ENCODE results near the gene PMS1. TPM values are rescaled to one million over a fixed set of nuclear protein-coding genes. Genes with fewer than 3 reads are reported as not detected.

PMS1 gene
- total and polyA plus RNA-seq, 4 donors = 6.8 to 40.3 (median 18.4) TPM

DNA sequence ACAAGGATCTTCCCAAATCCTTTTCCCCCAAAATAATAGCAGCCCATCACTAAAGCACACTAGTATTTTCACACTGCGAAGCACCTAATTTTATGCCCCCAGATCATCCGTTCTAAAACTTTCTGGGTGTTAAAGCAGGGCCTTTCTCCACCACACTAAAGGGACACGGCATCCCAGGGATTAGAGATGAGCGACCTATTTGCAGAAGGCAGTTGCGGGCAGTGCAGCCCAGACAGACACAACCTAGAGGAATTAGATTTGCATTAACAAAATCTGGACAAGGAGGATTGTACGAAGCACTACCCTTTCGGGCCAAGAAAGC is 22.1 kb upstream of the PMS1 start:
- Histone ChIP-seq H3K27ac (ENCODE audit: low read depth in 1 of 2, low read length in 1 of 2) (peak overlapping the region; percentile 82 to 92), H3K36me3 (ENCODE audit: control insufficient read depth in 4 of 4, insufficient read depth in 4 of 4, low read length in 4 of 4) (peaks cover 2 to 14% (median 7%) of the 10 kb centered on the region in 4 donors), H3K4me1 (ENCODE audit: control insufficient read depth in 5 of 5, insufficient read depth in 5 of 5, low read length in 5 of 5) (peaks cover 0 to 13% (median 3%) of the 10 kb centered on the region in 5 donors), H3K4me3 (peak overlapping the region; percentile 74), H3K9ac (ENCODE audit: insufficient read depth in 1 of 2, low read length in 2 of 2) (peak overlapping the region; percentile 56 to 99), H3K9me3 (ENCODE audit: control insufficient read depth in 4 of 4, insufficient read depth in 3 of 4, low read length in 3 of 4) (no peaks in the 10 kb centered on the region), H3K27me3 (ENCODE audit: control insufficient read depth in 3 of 3, insufficient read depth in 3 of 3, low read length in 2 of 3) (no peaks in the 10 kb centered on the region)
- DNase-seq (no peak), ATAC-seq (ENCODE audit: insufficient read depth, low FRiP score) (no peak)
- WGBS, 2 donors = 0 to 1% methylated on average over 7 of the region's 7 CpGs
- TF ChIP-seq, protein P1, sequence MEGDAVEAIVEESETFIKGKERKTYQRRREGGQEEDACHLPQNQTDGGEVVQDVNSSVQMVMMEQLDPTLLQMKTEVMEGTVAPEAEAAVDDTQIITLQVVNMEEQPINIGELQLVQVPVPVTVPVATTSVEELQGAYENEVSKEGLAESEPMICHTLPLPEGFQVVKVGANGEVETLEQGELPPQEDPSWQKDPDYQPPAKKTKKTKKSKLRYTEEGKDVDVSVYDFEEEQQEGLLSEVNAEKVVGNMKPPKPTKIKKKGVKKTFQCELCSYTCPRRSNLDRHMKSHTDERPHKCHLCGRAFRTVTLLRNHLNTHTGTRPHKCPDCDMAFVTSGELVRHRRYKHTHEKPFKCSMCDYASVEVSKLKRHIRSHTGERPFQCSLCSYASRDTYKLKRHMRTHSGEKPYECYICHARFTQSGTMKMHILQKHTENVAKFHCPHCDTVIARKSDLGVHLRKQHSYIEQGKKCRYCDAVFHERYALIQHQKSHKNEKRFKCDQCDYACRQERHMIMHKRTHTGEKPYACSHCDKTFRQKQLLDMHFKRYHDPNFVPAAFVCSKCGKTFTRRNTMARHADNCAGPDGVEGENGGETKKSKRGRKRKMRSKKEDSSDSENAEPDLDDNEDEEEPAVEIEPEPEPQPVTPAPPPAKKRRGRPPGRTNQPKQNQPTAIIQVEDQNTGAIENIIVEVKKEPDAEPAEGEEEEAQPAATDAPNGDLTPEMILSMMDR (IDR thresholded peaks at IDR 0.05; ENCODE audit: control extremely low read depth, extremely low read depth) = no peak

DNA sequence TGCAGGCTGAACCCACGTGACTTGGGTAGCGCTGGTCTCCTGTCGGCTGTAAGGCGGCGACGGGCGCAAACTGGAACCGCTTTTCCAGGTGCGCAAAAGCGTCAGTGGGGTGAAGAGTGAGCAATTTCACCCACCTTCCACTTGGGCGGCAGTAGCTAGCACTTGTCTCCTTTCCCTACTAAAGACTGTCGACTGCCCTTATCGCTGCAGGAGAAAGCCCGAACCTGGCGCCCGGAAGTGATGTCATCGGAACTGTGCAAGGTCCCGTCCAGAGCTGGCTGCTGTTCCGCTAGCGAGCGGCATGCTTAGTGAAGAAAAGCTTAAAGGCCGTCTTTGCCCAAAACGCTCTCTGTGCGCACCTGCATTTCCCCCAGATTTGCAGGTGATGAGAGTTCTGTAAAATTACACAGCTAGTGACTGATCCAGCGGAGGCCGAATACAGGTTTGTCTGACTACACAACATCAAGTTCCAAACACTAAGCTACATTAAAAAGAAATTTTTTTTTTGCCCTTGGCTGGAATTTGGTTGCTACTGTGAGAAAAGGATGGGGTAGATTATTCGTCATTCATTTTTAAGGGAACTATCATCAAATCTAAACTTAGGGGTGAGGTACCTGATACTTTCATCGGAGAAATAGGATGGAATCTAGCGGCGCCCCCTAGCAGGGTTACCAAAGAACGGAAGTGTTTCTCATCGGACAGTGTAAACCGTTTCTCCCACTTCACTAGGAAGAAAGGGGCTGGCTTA is 21.5 kb upstream of the PMS1 start, which contains the start of gene OSGEPL1:
OSGEPL1 (minus strand) TSS at position 242 of the 748 bp plus-strand sequence. CDS start 1,152 bp downstream, outside the sequence.
- Histone ChIP-seq H3K4me1 (ENCODE audit: control insufficient read depth in 5 of 5, insufficient read depth in 5 of 5, low read length in 5 of 5) (peaks cover 0 to 13% (median 3%) of the 10 kb centered on the region in 5 donors), H3K9me3 (ENCODE audit: control insufficient read depth in 4 of 4, insufficient read depth in 3 of 4, low read length in 3 of 4) (no peaks in the 10 kb centered on the region), H3K27ac (ENCODE audit: low read depth in 1 of 2, low read length in 1 of 2) (peak within 1 kb of the TSS; percentile 82 to 92), H3K27me3 (ENCODE audit: control insufficient read depth in 3 of 3, insufficient read depth in 3 of 3, low read length in 2 of 3) (no peaks in the 10 kb centered on the region), H3K36me3 (ENCODE audit: control insufficient read depth in 4 of 4, insufficient read depth in 4 of 4, low read length in 4 of 4) (peaks cover 2 to 14% (median 7%) of the 10 kb centered on the region in 4 donors), H3K4me3 (peak within 1 kb of the TSS; percentile 74), H3K9ac (ENCODE audit: insufficient read depth in 1 of 2, low read length in 2 of 2) (peak within 1 kb of the TSS; percentile 56 to 99)
- DNase-seq (peak; percentile 94 to 97 (median 96)), ATAC-seq (ENCODE audit: insufficient read depth, low FRiP score) (peak; percentile 95)
- TF ChIP-seq, protein P1 (IDR thresholded peaks at IDR 0.05; ENCODE audit: control extremely low read depth, extremely low read depth) = peak; percentile 24
- 0 to 1% methylated on average over 33 of the region's 33 CpGs for WGBS, 2 donors

DNA sequence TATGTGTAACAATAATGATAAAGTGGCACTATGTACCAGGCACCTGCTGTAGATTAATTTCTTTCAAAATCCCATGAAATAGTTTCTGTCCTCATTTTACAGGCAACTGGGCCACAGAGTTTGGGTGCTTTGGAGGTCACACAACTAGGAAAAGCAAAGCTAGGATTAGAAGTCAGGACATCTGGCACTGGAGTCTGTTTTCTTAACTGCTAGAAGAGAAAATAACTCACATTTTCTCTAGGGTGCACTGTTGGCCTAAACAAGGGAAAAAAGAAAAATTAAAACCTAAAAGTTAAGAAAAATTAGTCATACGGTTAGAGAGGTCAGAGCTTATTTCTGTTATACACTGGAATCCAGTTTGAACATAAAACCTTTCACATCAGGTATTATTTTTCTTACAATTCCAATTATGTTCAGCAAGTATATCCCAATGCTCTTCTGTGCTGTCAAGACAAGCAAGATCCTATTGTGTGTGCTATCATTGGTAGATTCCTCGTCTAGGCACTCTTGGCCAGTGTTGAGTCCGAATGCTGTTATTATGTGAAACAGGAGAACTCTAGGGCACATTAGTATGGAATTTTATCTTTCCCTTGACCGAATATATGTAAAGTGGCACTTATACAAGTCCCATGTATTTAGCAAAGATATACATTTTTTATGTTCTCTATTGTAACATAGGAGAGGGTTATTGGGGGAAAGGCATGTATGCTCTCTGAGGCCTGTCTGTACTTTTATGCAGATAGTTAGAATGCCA is 20.2 kb upstream of the PMS1 start:
- H3K9me3 ChIP-seq (ENCODE audit: control insufficient read depth in 4 of 4, insufficient read depth in 3 of 4, low read length in 3 of 4) = no peaks in the 10 kb centered on the region
- no peaks in the 10 kb centered on the region for H3K27me3 ChIP-seq (ENCODE audit: control insufficient read depth in 3 of 3, insufficient read depth in 3 of 3, low read length in 2 of 3)
- no peak overlapping the region for H3K4me3 ChIP-seq
- WGBS, 2 donors = 79 to 87% methylated on average over 4 of the region's 4 CpGs
- ATAC-seq (ENCODE audit: insufficient read depth, low FRiP score) = no peak
- no peak overlapping the region for H3K27ac ChIP-seq (ENCODE audit: low read depth in 1 of 2, low read length in 1 of 2)
- TF ChIP-seq, protein P1 (IDR thresholded peaks at IDR 0.05; ENCODE audit: control extremely low read depth, extremely low read depth) = no peak
- peak in 1 of 3 donors; percentile 11 for DNase-seq
- H3K36me3 ChIP-seq (ENCODE audit: control insufficient read depth in 4 of 4, insufficient read depth in 4 of 4, low read length in 4 of 4) = peaks cover 0 to 11% (median 6%) of the 10 kb centered on the region in 4 donors
- peak overlapping the region in 1 of 2 donors; percentile 99 for H3K9ac ChIP-seq (ENCODE audit: insufficient read depth in 1 of 2, low read length in 2 of 2)
- H3K4me1 ChIP-seq (ENCODE audit: control insufficient read depth in 5 of 5, insufficient read depth in 5 of 5, low read length in 5 of 5) = peaks cover 0 to 13% (median 3%) of the 10 kb centered on the region in 5 donors
